Measurements from ENCODE around the gene GPC3. TPM values are rescaled to one million over a fixed set of nuclear protein-coding genes. Genes with fewer than 3 reads are reported as not detected.
A peak's percentile ranks its signal among the peaks of the same experiment; 100 is the strongest.

GPC3 gene
- total RNA-seq, 1 donor from 2014 or later = 1,039 TPM

DNA sequence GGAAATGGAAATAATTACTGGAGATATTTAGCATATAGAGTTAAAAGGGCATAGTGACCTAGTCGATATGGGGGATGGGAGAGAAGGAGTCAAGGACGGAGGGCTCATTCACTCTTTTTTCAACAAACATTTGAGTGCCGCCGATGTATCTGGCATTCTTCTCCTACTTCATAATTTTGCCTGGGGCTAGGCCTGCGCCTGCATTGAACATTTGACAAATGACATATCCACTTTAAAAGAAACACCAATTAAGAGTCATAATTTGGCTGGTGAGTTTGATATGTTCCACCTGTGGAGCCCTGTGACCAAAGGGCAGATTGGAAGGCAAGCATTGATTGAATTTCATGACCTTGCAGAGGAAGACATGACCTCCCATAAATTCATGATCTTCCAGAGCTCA lies 2.6 kb upstream of the GPC3 start:
- H3K27ac ChIP-seq = no peak overlapping the region
- no peak overlapping the region for H3K4me2 ChIP-seq
- no peaks in the 10 kb centered on the region for H3K27me3 ChIP-seq
- no peaks in the 10 kb centered on the region for H3K36me3 ChIP-seq
- no peaks in the 10 kb centered on the region for H3K9me3 ChIP-seq (ENCODE audit: low read depth)
- DNase-seq (ENCODE audit: low spot score) = no peak
- Mint-ChIP-seq H3K27me3 (ENCODE audit: insufficient read depth, low read depth) (peaks cover 6% of the 10 kb centered on the region), H3K4me1 (peaks cover 40% of the 10 kb centered on the region), H3K36me3 (no peaks in the 10 kb centered on the region), H3K27ac (no peak overlapping the region), H3K9me3 (peaks cover 2% of the 10 kb centered on the region), H3K4me3 (no peak overlapping the region)
- H3K9ac ChIP-seq = no peak overlapping the region
- H3K79me2 ChIP-seq (ENCODE audit: low read depth) = peaks cover 24% of the 10 kb centered on the region
- TF ChIP-seq, protein P1, sequence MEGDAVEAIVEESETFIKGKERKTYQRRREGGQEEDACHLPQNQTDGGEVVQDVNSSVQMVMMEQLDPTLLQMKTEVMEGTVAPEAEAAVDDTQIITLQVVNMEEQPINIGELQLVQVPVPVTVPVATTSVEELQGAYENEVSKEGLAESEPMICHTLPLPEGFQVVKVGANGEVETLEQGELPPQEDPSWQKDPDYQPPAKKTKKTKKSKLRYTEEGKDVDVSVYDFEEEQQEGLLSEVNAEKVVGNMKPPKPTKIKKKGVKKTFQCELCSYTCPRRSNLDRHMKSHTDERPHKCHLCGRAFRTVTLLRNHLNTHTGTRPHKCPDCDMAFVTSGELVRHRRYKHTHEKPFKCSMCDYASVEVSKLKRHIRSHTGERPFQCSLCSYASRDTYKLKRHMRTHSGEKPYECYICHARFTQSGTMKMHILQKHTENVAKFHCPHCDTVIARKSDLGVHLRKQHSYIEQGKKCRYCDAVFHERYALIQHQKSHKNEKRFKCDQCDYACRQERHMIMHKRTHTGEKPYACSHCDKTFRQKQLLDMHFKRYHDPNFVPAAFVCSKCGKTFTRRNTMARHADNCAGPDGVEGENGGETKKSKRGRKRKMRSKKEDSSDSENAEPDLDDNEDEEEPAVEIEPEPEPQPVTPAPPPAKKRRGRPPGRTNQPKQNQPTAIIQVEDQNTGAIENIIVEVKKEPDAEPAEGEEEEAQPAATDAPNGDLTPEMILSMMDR (IDR thresholded peaks at IDR 0.05) = no peak
- peaks cover 30% of the 10 kb centered on the region for H3F3A ChIP-seq (ENCODE audit: low read depth)
- no peak overlapping the region for H3K4me3 ChIP-seq
- H3K4me1 ChIP-seq = peaks cover 25% of the 10 kb centered on the region
- no peak overlapping the region for H2AFZ ChIP-seq (replicated peaks)
- peaks cover 4% of the 10 kb centered on the region for H4K20me1 ChIP-seq (ENCODE audit: low read depth)

DNA sequence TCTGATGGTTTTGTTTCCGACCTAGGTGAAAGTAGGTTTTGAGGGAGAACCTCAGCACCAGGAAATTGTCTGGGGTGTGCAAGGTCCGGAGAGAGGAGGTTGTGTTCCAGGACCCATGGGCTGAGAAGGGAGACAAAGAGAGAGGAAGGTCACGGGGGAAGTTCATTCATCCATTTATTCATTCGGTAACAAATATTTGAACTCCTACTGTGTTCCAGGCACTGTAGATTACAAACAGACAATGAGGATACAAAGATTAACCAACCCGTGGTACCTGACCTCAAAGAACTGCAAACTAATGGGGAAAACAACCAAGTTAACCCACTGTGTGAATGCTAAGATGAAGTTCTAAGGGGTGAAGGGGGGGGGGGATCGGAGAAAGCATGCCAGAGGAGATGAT lies 1.8 kb upstream of the GPC3 start:
- Histone ChIP-seq H3F3A (ENCODE audit: low read depth) (peaks cover 39% of the 10 kb centered on the region), H3K4me2 (no peak overlapping the region), H3K79me2 (ENCODE audit: low read depth) (peaks cover 32% of the 10 kb centered on the region), H3K9me3 (ENCODE audit: low read depth) (no peaks in the 10 kb centered on the region), H3K27ac (no peak overlapping the region), H2AFZ (replicated peaks) (no peak overlapping the region), H4K20me1 (ENCODE audit: low read depth) (peaks cover 4% of the 10 kb centered on the region), H3K4me1 (peaks cover 32% of the 10 kb centered on the region), H3K36me3 (no peaks in the 10 kb centered on the region), H3K4me3 (no peak overlapping the region), H3K9ac (no peak overlapping the region), H3K27me3 (no peaks in the 10 kb centered on the region)
- Mint-ChIP-seq H3K4me3 (peak overlapping the region; percentile 5), H3K27ac (no peak overlapping the region), H3K4me1 (peaks cover 44% of the 10 kb centered on the region), H3K27me3 (ENCODE audit: insufficient read depth, low read depth) (peaks cover 6% of the 10 kb centered on the region), H3K36me3 (no peaks in the 10 kb centered on the region), H3K9me3 (peaks cover 2% of the 10 kb centered on the region)
- TF ChIP-seq EZH2 (IDR thresholded peaks at IDR 0.05) (no peak), EZH2phosphoT487 (IDR thresholded peaks at IDR 0.05) (no peak)
- TF ChIP-seq, protein P1 (IDR thresholded peaks at IDR 0.05) = no peak
- DNase-seq (ENCODE audit: low spot score) = no peak

- H3K79me2 ChIP-seq (ENCODE audit: low read depth) = peaks cover 43% of the 10 kb centered on the region
- no peak for TF ChIP-seq EZH2phosphoT487 (IDR thresholded peaks at IDR 0.05)
- no peak for TF ChIP-seq EZH2 (IDR thresholded peaks at IDR 0.05)
- TF ChIP-seq, protein P1 (IDR thresholded peaks at IDR 0.05) = no peak
- H3K36me3 ChIP-seq = no peaks in the 10 kb centered on the region
- no peak for DNase-seq (ENCODE audit: low spot score)
- H3K4me3 ChIP-seq = peak overlapping the region; percentile 66
- H3F3A ChIP-seq (ENCODE audit: low read depth) = peaks cover 49% of the 10 kb centered on the region
- Mint-ChIP-seq H3K27me3 (ENCODE audit: insufficient read depth, low read depth) (peaks cover 6% of the 10 kb centered on the region), H3K4me3 (peak overlapping the region; percentile 92), H3K36me3 (no peaks in the 10 kb centered on the region), H3K9me3 (peaks cover 2% of the 10 kb centered on the region), H3K4me1 (peaks cover 54% of the 10 kb centered on the region), H3K27ac (no peak overlapping the region)
- no peaks in the 10 kb centered on the region for H3K9me3 ChIP-seq (ENCODE audit: low read depth)
- H3K27ac ChIP-seq = peak overlapping the region; percentile 34
- peak overlapping the region; percentile 66 for H3K4me2 ChIP-seq
- peaks cover 4% of the 10 kb centered on the region for H4K20me1 ChIP-seq (ENCODE audit: low read depth)
- H2AFZ ChIP-seq (replicated peaks) = peak overlapping the region; percentile 22
- H3K27me3 ChIP-seq = no peaks in the 10 kb centered on the region
- no peak overlapping the region for H3K9ac ChIP-seq
- H3K4me1 ChIP-seq = peaks cover 43% of the 10 kb centered on the region
Measured at GRCh38 chrX:133985967-133986683, 731 bp upstream of the GPC3 start.
